ENCODE results near the gene GDF10.
A peak's percentile ranks its signal among the peaks of the same experiment; 100 is the strongest.

Gene GDF10

GRCh38 chr10:47301833-47302232, 1.8 kb downstream of the GDF10 start:
- Histone ChIP-seq H3K9me3 (ENCODE audit: control insufficient read depth, low read length) (no peaks in the 10 kb centered on the region), H3K27ac (ENCODE audit: insufficient read depth, low read length, poor library complexity, severe bottlenecking) (no peak overlapping the region), H3K27me3 (replicated peaks; ENCODE audit: control insufficient read depth, insufficient read depth, low read length, poor library complexity, severe bottlenecking) (peaks cover 2% of the 10 kb centered on the region), H3K4me3 (ENCODE audit: insufficient read depth, low read depth, low read length, poor library complexity, severe bottlenecking) (no peak overlapping the region), H3K4me1 (ENCODE audit: control insufficient read depth, insufficient read depth, low read length, poor library complexity, severe bottlenecking) (peaks cover 4% of the 10 kb centered on the region), H3K36me3 (ENCODE audit: control insufficient read depth, insufficient read depth, low read length) (no peaks in the 10 kb centered on the region)
- DNase-seq = no peak

DNA sequence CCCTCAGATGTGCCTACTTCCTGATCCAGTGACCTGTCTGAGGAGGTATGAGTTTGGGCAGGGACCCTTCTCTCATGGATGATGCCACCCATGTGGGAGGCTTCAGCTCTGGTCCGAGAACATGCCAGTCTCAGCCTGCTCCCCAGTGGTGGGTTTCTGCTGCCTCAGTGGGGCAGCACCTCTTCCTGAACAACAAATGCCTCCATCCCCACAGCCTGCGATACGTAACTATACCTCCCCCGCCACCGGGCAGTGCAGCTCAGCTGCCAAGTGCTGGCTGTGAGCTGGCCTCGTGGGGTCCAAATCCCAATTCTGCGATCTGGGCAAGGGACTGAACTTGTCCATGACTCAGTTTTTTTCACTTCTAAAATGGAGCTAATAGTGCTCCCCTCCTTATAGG, 3.1 kb downstream of the GDF10 start:
- DNase-seq = no peak
- H3K9me3 ChIP-seq (ENCODE audit: control insufficient read depth, low read length) = no peaks in the 10 kb centered on the region
- H3K27me3 ChIP-seq (replicated peaks; ENCODE audit: control insufficient read depth, insufficient read depth, low read length, poor library complexity, severe bottlenecking) = peaks cover 2% of the 10 kb centered on the region
- peaks cover 4% of the 10 kb centered on the region for H3K4me1 ChIP-seq (ENCODE audit: control insufficient read depth, insufficient read depth, low read length, poor library complexity, severe bottlenecking)
- H3K36me3 ChIP-seq (ENCODE audit: control insufficient read depth, insufficient read depth, low read length) = no peaks in the 10 kb centered on the region
- no peak overlapping the region for H3K4me3 ChIP-seq (ENCODE audit: insufficient read depth, low read depth, low read length, poor library complexity, severe bottlenecking)
- H3K27ac ChIP-seq (ENCODE audit: insufficient read depth, low read length, poor library complexity, severe bottlenecking) = no peak overlapping the region

- no peak for DNase-seq
- Histone ChIP-seq H3K9me3 (ENCODE audit: control insufficient read depth, low read length) (no peaks in the 10 kb centered on the region), H3K4me3 (ENCODE audit: insufficient read depth, low read depth, low read length, poor library complexity, severe bottlenecking) (no peak overlapping the region), H3K36me3 (ENCODE audit: control insufficient read depth, insufficient read depth, low read length) (no peaks in the 10 kb centered on the region), H3K27ac (ENCODE audit: insufficient read depth, low read length, poor library complexity, severe bottlenecking) (no peak overlapping the region), H3K4me1 (ENCODE audit: control insufficient read depth, insufficient read depth, low read length, poor library complexity, severe bottlenecking) (peaks cover 4% of the 10 kb centered on the region), H3K27me3 (replicated peaks; ENCODE audit: control insufficient read depth, insufficient read depth, low read length, poor library complexity, severe bottlenecking) (peaks cover 1% of the 10 kb centered on the region)
Measured at GRCh38 chr10:47303866-47304265, 3.9 kb downstream of the GDF10 start.

DNA sequence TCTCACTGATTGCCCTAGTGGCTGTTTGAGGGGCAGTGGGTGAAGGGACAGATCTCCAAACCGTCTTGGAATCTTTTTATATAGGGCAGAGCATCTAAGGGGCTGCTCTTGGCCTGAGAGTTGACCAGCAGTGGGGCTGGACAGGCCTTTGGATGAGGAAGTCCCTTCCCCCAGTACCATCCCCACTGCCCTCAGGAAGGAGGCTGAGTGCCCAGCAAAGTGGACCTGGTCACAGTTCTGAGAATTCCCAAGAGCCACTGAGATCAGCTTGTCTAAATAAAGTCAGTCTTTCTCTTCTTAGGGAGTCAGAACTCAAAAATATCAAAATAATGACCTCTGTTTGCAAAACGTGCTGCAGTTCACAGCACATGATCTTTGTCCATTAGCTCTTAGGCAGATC, 5.6 kb downstream of the GDF10 start:
- Histone ChIP-seq H3K36me3 (ENCODE audit: control insufficient read depth, insufficient read depth, low read length) (no peaks in the 10 kb centered on the region), H3K27ac (ENCODE audit: insufficient read depth, low read length, poor library complexity, severe bottlenecking) (no peak overlapping the region), H3K4me1 (ENCODE audit: control insufficient read depth, insufficient read depth, low read length, poor library complexity, severe bottlenecking) (peaks cover 9% of the 10 kb centered on the region), H3K27me3 (replicated peaks; ENCODE audit: control insufficient read depth, insufficient read depth, low read length, poor library complexity, severe bottlenecking) (no peaks in the 10 kb centered on the region), H3K9me3 (ENCODE audit: control insufficient read depth, low read length) (no peaks in the 10 kb centered on the region), H3K4me3 (ENCODE audit: insufficient read depth, low read depth, low read length, poor library complexity, severe bottlenecking) (no peak overlapping the region)
- DNase-seq = no peak

- DNase-seq = no peak
- Histone ChIP-seq H3K27ac (ENCODE audit: insufficient read depth, low read length, poor library complexity, severe bottlenecking) (no peak overlapping the region), H3K4me1 (ENCODE audit: control insufficient read depth, insufficient read depth, low read length, poor library complexity, severe bottlenecking) (peaks cover 13% of the 10 kb centered on the region), H3K9me3 (ENCODE audit: control insufficient read depth, low read length) (no peaks in the 10 kb centered on the region), H3K4me3 (ENCODE audit: insufficient read depth, low read depth, low read length, poor library complexity, severe bottlenecking) (no peak overlapping the region), H3K27me3 (replicated peaks; ENCODE audit: control insufficient read depth, insufficient read depth, low read length, poor library complexity, severe bottlenecking) (no peaks in the 10 kb centered on the region), H3K36me3 (ENCODE audit: control insufficient read depth, insufficient read depth, low read length) (no peaks in the 10 kb centered on the region)
Measured at GRCh38 chr10:47306387-47307210, 6.6 kb downstream of the GDF10 start.

DNA sequence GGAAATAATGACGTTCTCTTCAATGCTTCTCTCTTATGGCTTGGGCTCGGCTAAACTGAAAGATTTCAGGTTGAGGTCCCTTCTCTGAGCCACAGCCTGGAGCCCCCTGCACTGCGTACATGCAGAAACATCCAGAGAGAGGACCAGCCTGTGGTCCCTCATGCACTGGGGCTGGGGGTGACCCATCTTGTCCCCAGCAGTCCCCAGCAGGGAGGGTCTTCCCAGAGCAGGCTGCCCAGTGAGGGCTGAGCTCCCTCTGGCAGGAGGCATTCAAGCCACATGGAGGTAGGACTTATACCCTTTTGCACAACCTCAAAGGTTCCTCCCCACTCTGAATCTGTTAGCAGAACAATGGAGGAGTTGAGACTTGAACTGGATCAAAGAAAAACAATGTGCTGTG, 7.4 kb downstream of the GDF10 start:
- Histone ChIP-seq H3K4me1 (ENCODE audit: control insufficient read depth, insufficient read depth, low read length, poor library complexity, severe bottlenecking) (peaks cover 13% of the 10 kb centered on the region), H3K27ac (ENCODE audit: insufficient read depth, low read length, poor library complexity, severe bottlenecking) (no peak overlapping the region), H3K4me3 (ENCODE audit: insufficient read depth, low read depth, low read length, poor library complexity, severe bottlenecking) (no peak overlapping the region), H3K36me3 (ENCODE audit: control insufficient read depth, insufficient read depth, low read length) (no peaks in the 10 kb centered on the region), H3K27me3 (replicated peaks; ENCODE audit: control insufficient read depth, insufficient read depth, low read length, poor library complexity, severe bottlenecking) (no peaks in the 10 kb centered on the region), H3K9me3 (ENCODE audit: control insufficient read depth, low read length) (no peaks in the 10 kb centered on the region)
- no peak for DNase-seq

GRCh38 chr10:47308775-47309174, 8.8 kb downstream of the GDF10 start:
- Histone ChIP-seq H3K4me1 (ENCODE audit: control insufficient read depth, insufficient read depth, low read length, poor library complexity, severe bottlenecking) (peaks cover 13% of the 10 kb centered on the region), H3K4me3 (ENCODE audit: insufficient read depth, low read depth, low read length, poor library complexity, severe bottlenecking) (no peak overlapping the region), H3K9me3 (ENCODE audit: control insufficient read depth, low read length) (no peaks in the 10 kb centered on the region), H3K27me3 (replicated peaks; ENCODE audit: control insufficient read depth, insufficient read depth, low read length, poor library complexity, severe bottlenecking) (no peaks in the 10 kb centered on the region), H3K27ac (ENCODE audit: insufficient read depth, low read length, poor library complexity, severe bottlenecking) (no peak overlapping the region), H3K36me3 (ENCODE audit: control insufficient read depth, insufficient read depth, low read length) (no peaks in the 10 kb centered on the region)
- DNase-seq = no peak

GRCh38 chr10:47309408-47310089, 9.6 kb downstream of the GDF10 start:
- Histone ChIP-seq H3K27ac (ENCODE audit: insufficient read depth, low read length, poor library complexity, severe bottlenecking) (no peak overlapping the region), H3K4me3 (ENCODE audit: insufficient read depth, low read depth, low read length, poor library complexity, severe bottlenecking) (no peak overlapping the region), H3K36me3 (ENCODE audit: control insufficient read depth, insufficient read depth, low read length) (no peaks in the 10 kb centered on the region), H3K4me1 (ENCODE audit: control insufficient read depth, insufficient read depth, low read length, poor library complexity, severe bottlenecking) (peaks cover 13% of the 10 kb centered on the region), H3K9me3 (ENCODE audit: control insufficient read depth, low read length) (no peaks in the 10 kb centered on the region), H3K27me3 (replicated peaks; ENCODE audit: control insufficient read depth, insufficient read depth, low read length, poor library complexity, severe bottlenecking) (no peaks in the 10 kb centered on the region)
- DNase-seq = no peak

DNA sequence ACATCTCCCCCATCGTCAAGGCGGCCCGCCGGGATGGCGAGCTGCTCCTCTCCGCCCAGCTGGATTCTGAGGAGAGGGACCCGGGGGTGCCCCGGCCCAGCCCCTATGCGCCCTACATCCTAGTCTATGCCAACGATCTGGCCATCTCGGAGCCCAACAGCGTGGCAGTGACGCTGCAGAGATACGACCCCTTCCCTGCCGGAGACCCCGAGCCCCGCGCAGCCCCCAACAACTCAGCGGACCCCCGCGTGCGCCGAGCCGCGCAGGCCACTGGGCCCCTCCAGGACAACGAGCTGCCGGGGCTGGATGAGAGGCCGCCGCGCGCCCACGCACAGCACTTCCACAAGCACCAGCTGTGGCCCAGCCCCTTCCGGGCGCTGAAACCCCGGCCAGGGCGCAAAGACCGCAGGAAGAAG, 10.1 kb downstream of the GDF10 start:
- H3K4me1 ChIP-seq (ENCODE audit: control insufficient read depth, insufficient read depth, low read length, poor library complexity, severe bottlenecking) = peaks cover 13% of the 10 kb centered on the region
- H3K9me3 ChIP-seq (ENCODE audit: control insufficient read depth, low read length) = no peaks in the 10 kb centered on the region
- no peaks in the 10 kb centered on the region for H3K36me3 ChIP-seq (ENCODE audit: control insufficient read depth, insufficient read depth, low read length)
- H3K27me3 ChIP-seq (replicated peaks; ENCODE audit: control insufficient read depth, insufficient read depth, low read length, poor library complexity, severe bottlenecking) = no peaks in the 10 kb centered on the region
- H3K4me3 ChIP-seq (ENCODE audit: insufficient read depth, low read depth, low read length, poor library complexity, severe bottlenecking) = no peak overlapping the region
- no peak overlapping the region for H3K27ac ChIP-seq (ENCODE audit: insufficient read depth, low read length, poor library complexity, severe bottlenecking)
- no peak for DNase-seq

DNA sequence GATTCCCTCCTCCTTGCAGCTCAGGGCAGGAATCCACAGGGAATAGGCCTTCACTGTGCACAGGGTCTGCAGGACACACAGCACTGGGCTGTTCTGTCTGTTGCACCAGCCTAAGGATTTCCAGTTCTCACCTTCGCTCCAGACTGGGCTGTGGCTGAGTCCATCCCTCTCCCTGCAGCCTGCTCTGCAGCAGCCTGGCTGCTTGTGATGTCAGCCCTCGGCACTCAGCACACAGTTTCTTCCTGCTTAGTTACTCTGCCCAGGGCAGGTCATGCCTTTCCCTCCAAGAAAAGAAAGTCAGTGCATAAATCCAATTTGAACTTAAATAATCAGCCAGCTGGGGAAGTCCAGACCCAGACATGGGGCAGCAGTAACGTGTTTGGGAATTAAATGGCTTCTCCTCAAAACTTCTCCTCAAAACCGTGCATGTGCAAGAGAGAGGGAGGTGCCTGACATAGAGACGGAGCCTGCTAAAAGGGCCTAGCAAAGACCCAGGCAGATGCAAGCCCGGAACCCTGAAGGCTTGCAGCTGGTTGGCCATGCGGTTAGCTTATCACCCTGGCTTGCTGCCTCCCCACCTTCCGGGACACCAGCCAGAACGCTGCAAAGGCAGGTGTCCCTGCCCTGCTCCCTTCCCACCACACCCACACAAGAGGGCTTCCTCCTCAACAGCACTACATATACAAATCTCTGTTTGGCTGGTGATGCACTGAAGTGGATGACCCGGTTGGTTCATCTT, 11.4 kb downstream of the GDF10 start:
- Histone ChIP-seq H3K4me1 (ENCODE audit: control insufficient read depth, insufficient read depth, low read length, poor library complexity, severe bottlenecking) (peaks cover 13% of the 10 kb centered on the region), H3K4me3 (ENCODE audit: insufficient read depth, low read depth, low read length, poor library complexity, severe bottlenecking) (no peak overlapping the region), H3K27me3 (replicated peaks; ENCODE audit: control insufficient read depth, insufficient read depth, low read length, poor library complexity, severe bottlenecking) (no peaks in the 10 kb centered on the region)

More for the DNA sequence above, 11.4 kb downstream of the GDF10 start:
- Histone ChIP-seq H3K27ac (ENCODE audit: insufficient read depth, low read length, poor library complexity, severe bottlenecking) (no peak overlapping the region), H3K36me3 (ENCODE audit: control insufficient read depth, insufficient read depth, low read length) (no peaks in the 10 kb centered on the region), H3K9me3 (ENCODE audit: control insufficient read depth, low read length) (no peaks in the 10 kb centered on the region)
- DNase-seq = peak in 2 of 3 donors; percentile 28 to 30
